Measurements from ENCODE around the gene KSR2. TPM values are rescaled to one million over a fixed set of nuclear protein-coding genes. Genes with fewer than 3 reads are reported as not detected.

Gene KSR2
- total RNA-seq, 2 experiments from 2014 or later, result 0.03 to 0.15 TPM

DNA sequence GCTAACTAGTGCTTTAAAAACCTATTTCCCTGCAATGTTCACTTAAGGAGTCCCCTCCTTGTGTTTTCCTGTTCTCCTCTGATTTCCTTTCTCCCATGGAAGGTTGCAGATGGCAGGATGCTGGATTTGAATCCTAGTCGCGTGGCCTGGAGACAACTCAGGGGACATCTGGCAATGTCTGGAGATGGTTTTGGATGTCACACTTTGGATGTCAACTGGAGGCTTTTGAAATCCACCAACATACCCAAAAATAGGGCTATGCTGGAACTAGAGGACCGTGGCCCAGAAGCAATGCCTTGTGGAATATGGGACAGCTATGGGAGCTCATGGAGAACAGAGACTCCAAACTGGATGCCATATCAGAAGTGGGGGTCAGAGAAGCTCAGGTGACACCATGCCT lies 511.6 kb downstream of the KSR2 start:
- DNase-seq (ENCODE audit: low spot score), result no peak
- no peaks in the 10 kb centered on the region for H4K20me1 ChIP-seq (ENCODE audit: insufficient read depth, low read length)
- no peak overlapping the region for H2AFZ ChIP-seq (ENCODE audit: low read length)
- TF ChIP-seq, protein P1, sequence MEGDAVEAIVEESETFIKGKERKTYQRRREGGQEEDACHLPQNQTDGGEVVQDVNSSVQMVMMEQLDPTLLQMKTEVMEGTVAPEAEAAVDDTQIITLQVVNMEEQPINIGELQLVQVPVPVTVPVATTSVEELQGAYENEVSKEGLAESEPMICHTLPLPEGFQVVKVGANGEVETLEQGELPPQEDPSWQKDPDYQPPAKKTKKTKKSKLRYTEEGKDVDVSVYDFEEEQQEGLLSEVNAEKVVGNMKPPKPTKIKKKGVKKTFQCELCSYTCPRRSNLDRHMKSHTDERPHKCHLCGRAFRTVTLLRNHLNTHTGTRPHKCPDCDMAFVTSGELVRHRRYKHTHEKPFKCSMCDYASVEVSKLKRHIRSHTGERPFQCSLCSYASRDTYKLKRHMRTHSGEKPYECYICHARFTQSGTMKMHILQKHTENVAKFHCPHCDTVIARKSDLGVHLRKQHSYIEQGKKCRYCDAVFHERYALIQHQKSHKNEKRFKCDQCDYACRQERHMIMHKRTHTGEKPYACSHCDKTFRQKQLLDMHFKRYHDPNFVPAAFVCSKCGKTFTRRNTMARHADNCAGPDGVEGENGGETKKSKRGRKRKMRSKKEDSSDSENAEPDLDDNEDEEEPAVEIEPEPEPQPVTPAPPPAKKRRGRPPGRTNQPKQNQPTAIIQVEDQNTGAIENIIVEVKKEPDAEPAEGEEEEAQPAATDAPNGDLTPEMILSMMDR (conservative IDR thresholded peaks at IDR 0.05; ENCODE audit: low read length), result no peak
- no peak for TF ChIP-seq EZH2phosphoT487 (IDR thresholded peaks at IDR 0.05; ENCODE audit: borderline replicate concordance, low read depth, low read length)
- ChIA-PET CTCF (ENCODE audit: unreplicated experiment) (no interaction called here), POLR2A (no interaction called here)
- H3K4me2 ChIP-seq (ENCODE audit: low read length), result no peak overlapping the region
- no peak overlapping the region for H3K4me3 ChIP-seq (ENCODE audit: low read depth, low read length, poor library complexity, severe bottlenecking)
- H3K36me3 ChIP-seq (ENCODE audit: insufficient read depth, low read length), result no peaks in the 10 kb centered on the region
- no peaks in the 10 kb centered on the region for H3K79me2 ChIP-seq (ENCODE audit: insufficient read depth, low read depth, low read length)
- intact Hi-C loops (cut with micrococcal nuclease; ENCODE audit: unreplicated experiment), result no loop called here
- H3K27ac ChIP-seq (ENCODE audit: low read depth, low read length, poor library complexity, severe bottlenecking), result no peak overlapping the region
- H3K9me3 ChIP-seq (ENCODE audit: low read length), result no peaks in the 10 kb centered on the region
- H3K4me1 ChIP-seq (ENCODE audit: insufficient read depth, low read length, poor library complexity, severe bottlenecking), result no peaks in the 10 kb centered on the region
- no peaks in the 10 kb centered on the region for H3K9me2 ChIP-seq (ENCODE audit: insufficient read depth, low read length)
- no TSS peak for BruUV-seq (replicated peaks)

DNA sequence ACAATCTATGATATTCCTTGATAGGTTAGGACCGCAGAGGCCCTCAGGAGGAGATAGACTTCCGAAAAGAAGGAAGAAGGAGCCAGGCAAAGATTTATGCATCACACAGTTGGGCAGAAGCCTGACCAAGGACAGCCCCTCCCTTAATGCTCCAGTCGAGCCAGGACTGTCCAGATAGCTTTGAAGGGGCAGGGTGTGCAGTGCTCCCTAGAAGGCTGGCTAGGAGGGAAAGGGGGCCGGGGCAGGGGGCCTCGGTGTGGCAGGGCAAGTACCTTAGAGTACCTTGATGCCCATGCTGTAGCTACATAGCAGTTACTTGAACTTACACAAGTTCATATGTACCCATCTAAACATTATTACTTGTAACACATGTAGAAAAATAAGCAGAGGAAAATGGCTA lies 512.7 kb downstream of the KSR2 start:
- CTCF ChIA-PET (ENCODE audit: unreplicated experiment), result no interaction called here
- POLR2A ChIA-PET, result no interaction called here

DNA sequence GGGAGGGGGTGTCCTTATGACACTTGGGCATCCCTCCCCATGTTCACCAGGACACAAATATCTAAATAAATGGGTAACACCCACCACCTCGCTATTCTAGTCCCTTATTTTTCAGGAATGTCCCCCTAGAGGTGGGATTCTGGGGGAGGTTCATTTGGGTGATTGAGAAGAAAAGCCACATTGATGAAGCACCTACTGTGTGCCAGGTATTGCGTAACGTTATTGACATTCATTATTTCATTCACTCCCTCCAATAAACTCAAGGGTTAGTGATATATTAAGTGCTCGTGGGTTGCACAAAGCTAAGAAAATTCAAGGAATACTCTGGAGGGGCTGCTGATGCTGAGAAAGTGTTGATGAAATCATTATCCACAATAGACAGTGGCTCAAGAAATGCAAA lies 514.8 kb downstream of the KSR2 start:
- POLR2A ChIA-PET, result no interaction called here
- Histone ChIP-seq H3K36me3 (ENCODE audit: insufficient read depth, low read length) (no peaks in the 10 kb centered on the region), H3K4me2 (ENCODE audit: low read length) (no peak overlapping the region), H2AFZ (ENCODE audit: low read length) (no peak overlapping the region), H3K79me2 (ENCODE audit: insufficient read depth, low read depth, low read length) (no peaks in the 10 kb centered on the region), H3K4me3 (ENCODE audit: low read depth, low read length, poor library complexity, severe bottlenecking) (no peak overlapping the region), H3K9me2 (ENCODE audit: insufficient read depth, low read length) (no peaks in the 10 kb centered on the region), H3K27ac (ENCODE audit: low read depth, low read length, poor library complexity, severe bottlenecking) (no peak overlapping the region), H3K9me3 (ENCODE audit: low read length) (no peaks in the 10 kb centered on the region), H4K20me1 (ENCODE audit: insufficient read depth, low read length) (no peaks in the 10 kb centered on the region), H3K4me1 (ENCODE audit: insufficient read depth, low read length, poor library complexity, severe bottlenecking) (no peaks in the 10 kb centered on the region)
- TF ChIP-seq EZH2phosphoT487 (IDR thresholded peaks at IDR 0.05; ENCODE audit: borderline replicate concordance, low read depth, low read length), result no peak
- TF ChIP-seq, protein P1 (conservative IDR thresholded peaks at IDR 0.05; ENCODE audit: low read length), result no peak
- intact Hi-C loops (cut with micrococcal nuclease; ENCODE audit: unreplicated experiment), result no loop called here
- CTCF ChIA-PET (ENCODE audit: unreplicated experiment), result no interaction called here
- DNase-seq (ENCODE audit: low spot score), result no peak
- no TSS peak for BruUV-seq (replicated peaks)

More for the DNA sequence above, 512.7 kb downstream of the KSR2 start:
- no peaks in the 10 kb centered on the region for H3K4me1 ChIP-seq (ENCODE audit: insufficient read depth, low read length, poor library complexity, severe bottlenecking)
- no peaks in the 10 kb centered on the region for H4K20me1 ChIP-seq (ENCODE audit: insufficient read depth, low read length)
- H3K79me2 ChIP-seq (ENCODE audit: insufficient read depth, low read depth, low read length), result no peaks in the 10 kb centered on the region
- BruUV-seq (replicated peaks), result no TSS peak
- H3K4me2 ChIP-seq (ENCODE audit: low read length), result no peak overlapping the region
- TF ChIP-seq EZH2phosphoT487 (IDR thresholded peaks at IDR 0.05; ENCODE audit: borderline replicate concordance, low read depth, low read length), result no peak
- TF ChIP-seq, protein P1 (conservative IDR thresholded peaks at IDR 0.05; ENCODE audit: low read length), result no peak
- no peak overlapping the region for H2AFZ ChIP-seq (ENCODE audit: low read length)
- no peaks in the 10 kb centered on the region for H3K9me2 ChIP-seq (ENCODE audit: insufficient read depth, low read length)
- DNase-seq (ENCODE audit: low spot score), result no peak
- intact Hi-C loops (cut with micrococcal nuclease; ENCODE audit: unreplicated experiment), result no loop called here
- H3K36me3 ChIP-seq (ENCODE audit: insufficient read depth, low read length), result no peaks in the 10 kb centered on the region
- H3K4me3 ChIP-seq (ENCODE audit: low read depth, low read length, poor library complexity, severe bottlenecking), result no peak overlapping the region
- no peak overlapping the region for H3K27ac ChIP-seq (ENCODE audit: low read depth, low read length, poor library complexity, severe bottlenecking)
- H3K9me3 ChIP-seq (ENCODE audit: low read length), result no peaks in the 10 kb centered on the region

All from OCI-LY7 (cell line).